HEK293T (cell line): ENCODE results near the gene CTIF.

ENCODE experiments used
- BHLHE40 ChIP-seq: fragments of 450-650 bp; IDR thresholded peaks from 2 replicates; pipeline ENCODE4 v1.6.1; 2016; ENCODE audit warnings: mild to moderate bottlenecking, moderate library complexity, borderline replicate concordance
- CTBP1 ChIP-seq: fragments of 450-650 bp; IDR thresholded peaks from 2 replicates; pipeline ENCODE4 v1.6.1; 2016; ENCODE audit warnings: borderline replicate concordance
- ELF4 ChIP-seq: fragments of 450-650 bp; IDR thresholded peaks from 2 replicates; pipeline ENCODE4 v1.6.1; 2017; ENCODE audit warnings: antibody characterized with exemption
- FOXM1 ChIP-seq: fragments of 450-650 bp; IDR thresholded peaks from 2 replicates; pipeline ENCODE4 v1.6.1; 2017; ENCODE audit warnings: mild to moderate bottlenecking, borderline replicate concordance
- NFRKB ChIP-seq: fragments of 450-650 bp; IDR thresholded peaks from 2 replicates; pipeline ENCODE4 v1.6.1; 2016; ENCODE audit warnings: mild to moderate bottlenecking, moderate library complexity

- TF ChIP-seq BHLHE40 (no peak), NFRKB (no peak), FOXM1 (no peak), ELF4 (no peak), CTBP1 (no peak)
Observed at GRCh38 chr18:48639772-48640432, 101.1 kb downstream of the CTIF start.
